ENCODE measurements around the gene SLC35F6.
"Not testable (repeated sequence)": the region's sequence is repeated elsewhere in the genome, so short reads cannot be mapped to it uniquely, and the experiment has no call there.

Gene SLC35F6

DNA sequence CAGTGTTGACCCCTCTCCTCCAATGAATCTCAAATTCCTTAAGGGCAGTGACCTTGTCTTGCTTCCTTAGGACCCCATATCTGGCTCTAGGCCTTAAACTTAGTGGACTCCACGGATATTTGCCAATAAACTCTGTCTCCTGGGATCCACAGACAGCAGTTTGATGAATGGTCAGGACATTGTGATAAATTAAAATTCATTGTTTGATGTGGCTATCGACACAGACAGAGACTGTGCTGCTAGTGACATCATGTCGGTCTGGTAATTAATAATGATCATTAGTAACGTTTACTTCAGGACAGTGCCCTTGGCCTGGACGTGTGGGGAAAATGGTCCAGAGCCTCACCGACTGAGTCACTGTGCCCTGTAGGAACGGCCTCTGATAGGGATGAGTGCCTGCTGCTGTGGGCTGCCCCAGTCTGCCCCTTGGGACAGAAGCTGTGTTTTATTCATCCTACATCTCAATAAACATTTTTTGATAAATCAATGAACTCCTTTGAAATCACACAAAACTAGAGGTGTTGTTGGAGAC, 5.2 kb upstream of the SLC35F6 start:
- DNase-seq, result no peak

DNA sequence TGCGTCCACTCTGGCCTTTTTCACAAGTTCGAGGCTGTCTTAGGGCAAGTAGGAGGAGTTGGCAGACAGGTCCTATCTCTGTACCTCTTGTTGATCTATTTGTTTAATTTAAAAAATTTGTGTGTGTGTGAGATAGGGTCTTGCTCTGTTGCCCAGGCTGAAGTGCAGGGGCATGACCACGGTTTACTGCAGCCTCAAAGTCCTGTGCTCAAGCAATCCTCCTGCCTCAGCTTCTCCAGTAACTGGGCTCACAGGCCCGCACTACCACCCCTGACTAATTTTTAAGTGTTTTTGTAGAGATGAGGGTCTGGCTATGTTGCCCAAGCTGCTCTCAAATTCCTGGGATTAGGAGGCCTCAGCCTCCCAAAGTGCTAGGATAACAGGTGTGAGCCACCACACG, 4.2 kb upstream of the SLC35F6 start:
- no peak for DNase-seq

DNA sequence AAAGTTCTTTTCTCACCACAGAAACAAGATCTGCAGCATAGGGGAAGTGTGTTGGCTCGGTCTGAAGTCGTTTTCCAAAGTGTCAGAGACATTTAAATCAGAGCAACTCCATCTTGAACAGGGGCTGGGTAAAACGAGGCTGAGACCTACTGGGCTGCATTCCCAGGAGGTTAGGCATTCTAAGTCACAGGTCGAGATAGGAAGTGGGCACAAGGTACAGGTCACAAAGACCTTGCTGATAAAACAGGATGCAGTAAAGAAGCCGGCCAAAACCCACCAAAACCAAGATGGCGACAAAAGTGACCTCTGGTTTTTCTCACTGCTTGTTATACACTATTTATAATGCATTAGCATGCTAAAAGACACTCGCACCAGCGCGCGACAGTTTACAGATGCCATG, 3.1 kb upstream of the SLC35F6 start:
- not testable (repeated sequence) for DNase-seq

DNA sequence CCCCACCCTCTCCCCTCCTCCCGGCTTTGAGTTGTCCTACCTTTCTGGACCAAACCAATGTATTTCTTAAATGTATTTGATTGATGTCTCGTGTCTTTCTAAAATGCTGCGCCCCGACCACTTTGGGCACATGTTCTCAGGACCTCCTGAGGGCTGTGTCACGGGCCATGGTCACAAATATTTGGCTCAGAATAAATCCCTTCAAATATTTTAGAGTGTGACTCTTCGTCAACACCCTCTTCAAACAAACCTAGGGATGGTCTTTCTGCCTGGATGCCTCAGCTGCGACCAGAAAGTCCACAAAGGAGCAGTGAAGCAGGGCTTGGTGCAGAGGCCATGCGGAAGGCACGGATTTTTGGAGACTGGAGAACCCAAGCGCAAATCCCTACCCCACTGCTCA, 1.1 kb upstream of the SLC35F6 start:
- no peak for DNase-seq

DNA sequence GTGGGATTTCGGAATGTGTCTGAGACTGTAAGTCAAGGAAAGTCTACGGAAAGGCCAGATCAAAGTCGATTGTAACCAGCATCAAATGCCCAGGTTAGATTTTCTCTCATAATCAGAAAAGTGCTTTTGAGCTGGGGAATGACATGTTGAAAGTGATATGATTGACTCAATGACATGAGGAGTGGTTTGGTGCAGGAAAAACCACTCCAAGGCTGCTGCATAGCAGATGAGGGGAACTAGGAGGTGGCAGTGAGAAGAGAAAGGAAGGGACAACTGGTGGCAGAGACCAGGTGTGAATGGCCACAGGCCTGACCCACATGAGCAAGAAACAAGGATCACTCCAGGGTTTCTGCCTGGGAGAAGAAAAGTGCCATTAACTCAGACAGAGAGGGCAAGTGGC, 822 bp downstream of the SLC35F6 start:
- no peak for DNase-seq

DNA sequence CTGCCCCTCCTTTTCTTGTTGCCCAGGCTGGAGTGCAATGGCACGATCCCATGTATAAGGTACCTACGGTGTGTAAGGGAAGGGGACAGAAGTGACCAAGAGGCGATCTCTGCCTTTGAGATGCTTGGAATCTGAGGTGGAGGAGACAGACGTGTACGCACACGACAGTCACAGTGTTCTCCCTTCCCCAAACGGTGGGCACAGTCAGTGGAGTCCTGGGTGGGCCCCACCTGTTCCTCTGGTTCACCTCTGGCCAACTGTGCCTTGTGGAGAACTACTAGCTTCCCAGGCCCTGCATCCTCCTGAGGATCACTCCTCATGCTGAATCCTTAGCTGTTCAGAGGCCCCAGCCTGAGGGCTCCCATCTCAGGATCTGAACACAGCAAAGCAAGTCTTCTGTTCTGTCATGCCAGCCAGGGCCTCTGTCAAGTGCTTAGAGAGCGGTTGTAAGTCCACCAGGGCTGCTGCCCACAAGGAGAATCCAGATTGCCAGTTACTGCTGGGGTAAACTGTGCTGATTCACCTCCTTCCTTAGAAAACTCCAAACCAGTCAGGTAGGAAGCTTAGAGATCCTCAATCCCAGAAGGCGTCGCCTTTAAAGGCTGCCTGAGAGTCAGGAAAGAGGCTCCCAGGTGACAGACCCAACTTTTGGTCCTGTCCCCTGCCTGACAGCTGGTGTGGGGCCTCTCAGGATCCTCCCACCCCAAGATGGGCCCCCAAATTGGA, 1.6 kb downstream of the SLC35F6 start:
- DNase-seq, result no peak

DNA sequence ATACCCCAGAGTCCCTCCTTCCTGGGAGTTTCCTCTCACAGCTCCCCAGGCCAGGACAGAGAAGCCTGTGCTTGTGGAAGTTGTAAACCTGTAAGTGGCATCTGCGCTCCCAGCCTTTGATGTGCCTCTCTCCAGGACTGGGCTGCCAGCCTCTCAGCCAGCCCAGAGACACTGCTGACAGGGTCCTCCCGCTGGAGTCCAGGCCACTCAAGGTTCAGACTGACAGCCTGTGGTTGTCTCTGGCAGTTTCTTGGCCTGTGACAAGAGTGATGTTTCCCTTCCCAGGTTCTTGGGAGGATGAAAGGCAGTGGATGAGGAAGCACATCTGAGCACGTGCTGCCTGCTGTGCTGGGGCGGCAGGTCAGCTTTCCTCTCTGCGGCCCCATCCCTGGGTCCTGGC, 3.0 kb downstream of the SLC35F6 start:
- DNase-seq, result no peak

DNA sequence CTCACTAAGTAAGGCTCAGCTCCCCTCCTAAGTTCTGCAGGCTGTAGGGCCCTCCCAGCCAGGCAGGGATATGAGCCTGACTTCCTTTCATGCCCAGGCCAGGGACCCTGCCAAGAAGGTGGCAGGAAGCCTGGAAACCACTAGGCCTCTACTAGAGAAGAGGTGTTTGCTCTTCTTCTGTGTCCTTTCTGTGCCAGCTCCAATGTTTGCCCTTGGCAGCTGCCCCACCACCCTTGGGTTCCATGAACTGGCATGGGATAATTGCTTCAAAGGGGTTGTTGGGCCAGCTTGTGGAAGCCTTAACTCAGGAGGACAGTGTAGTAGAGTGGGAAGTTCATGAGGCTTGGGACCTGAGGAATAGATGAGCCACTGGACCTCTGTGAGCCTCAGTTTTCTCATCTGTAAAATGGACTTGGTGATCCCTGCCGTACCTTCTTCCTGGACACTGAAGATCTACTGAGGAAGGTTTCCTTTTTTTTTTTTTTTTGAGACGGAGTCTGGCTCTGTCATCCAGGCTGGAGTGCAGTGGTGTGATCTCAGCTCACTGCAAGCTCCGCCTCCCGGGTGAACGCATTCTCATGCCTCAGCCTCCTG, 3.9 kb downstream of the SLC35F6 start:
- DNase-seq, result no peak

DNA sequence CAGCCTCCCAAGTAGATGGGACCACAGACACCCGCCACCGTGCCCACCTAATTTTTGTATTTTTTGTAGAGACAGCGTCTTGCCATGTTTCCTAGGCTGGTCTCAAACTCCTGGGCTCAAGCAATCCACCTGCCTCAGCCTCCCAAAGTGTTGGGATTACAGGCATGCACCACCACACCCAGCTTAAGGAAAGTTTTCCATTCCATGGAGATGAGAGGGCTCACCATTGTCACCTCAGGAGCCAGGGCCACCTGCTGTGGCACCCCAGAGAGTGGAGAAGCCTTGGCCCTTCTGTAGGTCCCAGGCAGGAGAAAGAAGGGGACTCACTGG, 4.6 kb downstream of the SLC35F6 start:
- DNase-seq, result no peak

DNA sequence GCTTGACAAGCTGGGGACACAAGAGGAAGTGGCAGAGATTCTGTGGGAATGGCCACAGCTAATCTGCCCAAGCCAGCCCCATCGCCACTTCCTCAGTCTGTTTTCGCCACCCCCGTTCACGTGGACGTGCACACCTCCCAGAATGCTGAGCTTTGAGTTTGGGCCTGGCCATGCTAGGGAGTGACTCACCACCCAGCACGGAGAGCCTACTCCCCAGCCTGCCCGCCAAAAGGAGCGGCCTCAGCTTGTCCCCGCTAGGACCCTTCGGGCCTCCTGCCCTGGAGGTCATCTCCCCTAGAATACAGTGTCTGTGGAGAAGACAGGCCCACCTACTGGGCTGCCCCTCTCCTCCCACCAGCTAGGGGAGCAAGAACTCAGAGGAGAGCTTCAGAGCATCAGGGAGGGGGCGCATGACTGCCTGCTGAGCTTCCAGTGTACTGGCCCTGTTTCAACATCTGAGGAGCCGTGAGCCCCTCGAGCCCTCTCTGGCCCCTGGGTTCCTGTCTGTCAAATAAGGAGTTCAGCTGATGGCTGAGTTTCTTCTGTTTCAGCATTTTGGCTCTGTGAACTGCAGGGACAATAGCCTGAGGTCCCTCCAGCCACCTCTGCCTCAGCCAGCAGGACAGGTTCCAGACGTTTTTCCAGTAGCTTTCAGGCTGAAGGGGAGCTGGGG, 5.1 kb downstream of the SLC35F6 start:
- DNase-seq, result peak; percentile 95

DNA sequence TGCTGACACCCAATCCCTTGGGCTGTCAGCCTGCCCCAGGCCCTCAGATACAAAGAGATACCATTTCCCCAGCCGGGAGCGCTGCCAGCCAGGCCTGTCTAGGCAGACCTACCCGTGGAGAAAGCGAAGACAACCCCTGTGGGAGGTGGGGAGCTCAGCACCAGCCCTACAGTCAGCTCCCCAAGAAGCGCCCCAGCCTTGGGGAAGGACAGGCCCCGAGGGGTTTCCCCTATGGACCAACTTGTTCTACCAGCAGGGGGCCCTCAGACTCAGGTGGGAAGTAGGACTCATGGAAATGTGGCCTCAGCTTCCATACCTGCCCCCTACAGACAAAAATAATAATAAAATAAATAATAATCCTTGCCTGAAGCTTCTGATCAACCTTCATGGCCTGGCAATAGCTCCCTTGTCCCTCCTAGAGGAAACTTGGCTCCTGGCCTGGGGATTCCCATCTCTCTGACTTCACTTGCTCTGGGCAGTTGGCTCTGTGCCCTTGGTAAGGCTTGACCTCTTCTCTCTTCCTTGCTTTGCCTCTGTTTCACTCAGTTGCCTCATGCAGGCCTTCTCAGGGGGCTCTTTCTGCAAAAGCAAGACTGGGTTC, 7.0 kb downstream of the SLC35F6 start:
- DNase-seq, result peak; percentile 70

DNA sequence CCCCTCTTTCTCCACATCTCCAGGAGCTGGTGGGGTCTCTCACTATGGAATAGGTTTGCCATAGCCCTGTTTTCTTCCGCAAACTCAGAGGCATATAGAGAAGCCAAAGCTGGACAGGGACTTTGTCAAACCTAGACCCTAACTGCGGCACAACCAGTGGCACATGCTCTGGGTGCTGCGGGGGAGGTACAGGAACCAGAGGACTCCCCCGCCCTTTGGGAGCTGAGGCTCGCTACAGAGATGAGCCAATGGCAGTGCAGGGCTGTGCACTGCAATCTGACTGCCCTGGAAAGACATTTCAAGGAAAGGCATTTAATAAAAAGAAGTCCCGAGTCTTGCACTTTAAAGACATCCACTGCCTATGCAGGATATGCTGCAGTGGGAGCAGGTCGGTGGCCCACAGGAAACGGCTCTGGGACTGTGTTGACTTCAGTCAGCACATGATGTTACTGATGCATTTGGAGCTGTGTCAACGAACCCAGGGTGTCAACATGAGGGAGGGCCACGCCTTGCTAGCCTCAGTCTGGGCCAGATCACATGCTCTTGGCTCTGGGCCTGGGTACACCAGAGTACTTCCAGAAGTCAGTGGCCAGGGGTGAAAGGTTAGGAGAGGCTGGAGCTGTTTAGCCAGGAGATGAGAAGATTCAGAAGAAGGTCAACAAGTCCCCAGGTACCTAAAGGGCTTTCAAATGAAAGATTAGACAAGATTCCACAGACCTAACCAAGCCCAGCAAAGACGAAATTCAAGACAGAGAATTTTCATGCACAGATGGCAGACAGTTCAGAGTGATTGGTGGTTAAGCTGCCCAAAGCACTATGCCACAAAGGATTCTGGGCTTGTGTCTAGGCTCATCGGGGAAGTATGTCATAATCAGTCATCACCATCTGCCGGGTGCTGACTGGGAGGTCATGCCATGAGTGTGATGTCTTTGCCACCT, 8.2 kb downstream of the SLC35F6 start:
- DNase-seq, result peak; percentile 90

DNA sequence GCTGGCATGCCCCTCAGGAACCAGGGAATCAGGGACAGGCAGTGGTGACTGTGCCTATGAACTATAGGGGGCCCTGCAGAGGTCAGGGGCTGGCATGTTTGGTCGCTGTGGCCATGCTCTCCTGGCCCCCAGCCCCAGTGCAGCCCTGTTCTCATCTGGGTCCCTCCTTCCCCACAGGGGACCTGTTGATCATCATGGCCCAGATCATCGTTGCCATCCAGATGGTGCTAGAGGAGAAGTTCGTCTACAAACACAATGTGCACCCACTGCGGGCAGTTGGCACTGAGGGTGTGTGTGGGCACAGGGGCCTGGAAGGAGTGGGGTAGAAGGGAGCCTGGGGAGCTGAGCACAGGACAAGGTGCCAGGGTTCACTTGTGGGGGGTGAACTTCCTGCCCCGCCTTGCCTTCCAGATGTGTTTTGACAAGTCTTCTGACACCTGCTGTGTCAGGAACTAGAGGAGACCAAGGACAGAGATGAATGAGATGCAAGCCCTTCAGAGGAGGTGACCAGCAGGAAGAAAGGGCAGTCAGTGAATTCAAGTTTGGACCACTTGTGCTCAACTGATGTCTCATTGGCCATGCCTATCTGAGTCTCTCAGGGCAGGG, 12.2 kb downstream of the SLC35F6 start:
- DNase-seq, result no peak

DNA sequence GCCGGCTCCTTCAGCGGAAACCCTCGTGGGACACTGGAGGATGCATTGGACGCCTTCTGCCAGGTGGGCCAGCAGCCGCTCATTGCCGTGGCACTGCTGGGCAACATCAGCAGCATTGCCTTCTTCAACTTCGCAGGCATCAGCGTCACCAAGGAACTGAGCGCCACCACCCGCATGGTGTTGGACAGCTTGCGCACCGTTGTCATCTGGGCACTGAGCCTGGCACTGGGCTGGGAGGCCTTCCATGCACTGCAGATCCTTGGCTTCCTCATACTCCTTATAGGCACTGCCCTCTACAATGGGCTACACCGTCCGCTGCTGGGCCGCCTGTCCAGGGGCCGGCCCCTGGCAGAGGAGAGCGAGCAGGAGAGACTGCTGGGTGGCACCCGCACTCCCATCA, 14.0 kb downstream of the SLC35F6 start:
- no peak for DNase-seq

DNA sequence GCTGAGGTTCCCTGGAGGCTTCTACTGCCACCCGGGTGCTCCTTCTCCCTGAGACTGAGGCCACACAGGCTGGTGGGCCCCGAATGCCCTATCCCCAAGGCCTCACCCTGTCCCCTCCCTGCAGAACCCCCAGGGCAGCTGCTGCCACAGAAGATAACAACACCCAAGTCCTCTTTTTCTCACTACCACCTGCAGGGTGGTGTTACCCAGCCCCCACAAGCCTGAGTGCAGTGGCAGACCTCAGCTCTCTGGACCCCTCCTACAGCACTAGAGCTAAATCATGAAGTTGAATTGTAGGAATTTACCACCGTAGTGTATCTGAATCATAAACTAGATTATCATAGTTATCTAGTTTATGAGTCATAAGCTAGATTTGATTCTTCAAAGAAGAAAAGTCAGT, 14.4 kb downstream of the SLC35F6 start:
- peak; percentile 37 for DNase-seq

DNA sequence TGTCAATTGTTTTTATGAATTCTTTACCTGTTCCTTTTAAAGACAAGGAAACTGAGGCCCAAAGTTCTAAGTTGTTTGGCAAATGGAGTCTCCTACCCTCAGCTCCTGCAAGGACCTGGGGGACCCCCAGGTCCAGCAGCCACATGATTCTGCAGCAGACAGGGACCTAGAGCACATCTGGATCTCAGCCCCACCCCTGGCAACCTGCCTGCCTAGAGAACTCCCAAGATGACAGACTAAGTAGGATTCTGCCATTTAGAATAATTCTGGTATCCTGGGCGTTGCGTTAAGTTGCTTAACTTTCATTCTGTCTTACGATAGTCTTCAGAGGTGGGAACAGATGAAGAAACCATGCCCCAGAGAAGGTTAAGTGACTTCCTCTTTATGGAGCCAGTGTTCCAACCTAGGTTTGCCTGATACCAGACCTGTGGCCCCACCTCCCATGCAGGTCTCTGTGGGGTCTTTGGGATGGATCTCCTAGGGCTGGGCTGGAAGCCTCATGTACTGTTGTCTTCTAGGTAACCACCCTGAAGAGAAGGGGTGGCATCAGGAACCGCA, 16.2 kb downstream of the SLC35F6 start:
- DNase-seq, result no peak

DNA sequence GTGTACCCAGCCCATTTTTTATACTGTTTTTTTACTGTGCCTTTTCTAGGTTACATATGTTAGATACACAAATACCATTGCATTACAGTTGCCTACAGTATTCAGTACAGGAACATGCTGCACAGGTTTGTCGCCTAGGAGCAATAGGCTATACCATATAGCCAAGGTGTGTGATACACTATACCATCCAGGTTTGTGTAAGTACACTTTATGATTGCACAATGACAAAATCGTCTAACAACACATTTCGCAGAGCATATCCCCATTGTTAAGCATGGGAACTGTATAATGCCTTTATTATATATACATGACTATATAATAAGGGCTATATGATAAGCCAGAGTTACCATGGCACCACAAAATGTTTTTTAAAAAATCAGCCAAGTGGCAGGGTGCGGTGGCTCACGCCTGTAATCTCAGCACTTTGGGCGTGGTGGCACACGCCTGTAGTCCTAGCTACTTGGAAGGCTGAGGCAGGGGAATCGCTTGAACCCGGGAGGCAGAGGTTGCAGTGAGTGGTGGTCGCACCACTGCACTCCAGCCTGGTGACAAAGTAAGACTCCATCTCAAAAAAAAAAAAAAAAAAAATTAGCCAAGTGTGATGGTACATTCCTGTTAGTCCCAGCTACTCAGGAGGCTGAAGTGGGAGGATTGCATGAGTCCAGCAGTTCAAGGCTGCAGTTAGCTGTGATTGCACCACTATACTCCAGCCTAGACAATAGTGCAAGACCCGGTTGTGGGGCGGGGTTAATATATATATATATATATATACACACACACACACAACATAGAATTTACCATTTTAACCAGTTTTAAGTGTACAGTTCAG, 19.0 kb downstream of the SLC35F6 start:
- peak; percentile 55 for DNase-seq

DNA sequence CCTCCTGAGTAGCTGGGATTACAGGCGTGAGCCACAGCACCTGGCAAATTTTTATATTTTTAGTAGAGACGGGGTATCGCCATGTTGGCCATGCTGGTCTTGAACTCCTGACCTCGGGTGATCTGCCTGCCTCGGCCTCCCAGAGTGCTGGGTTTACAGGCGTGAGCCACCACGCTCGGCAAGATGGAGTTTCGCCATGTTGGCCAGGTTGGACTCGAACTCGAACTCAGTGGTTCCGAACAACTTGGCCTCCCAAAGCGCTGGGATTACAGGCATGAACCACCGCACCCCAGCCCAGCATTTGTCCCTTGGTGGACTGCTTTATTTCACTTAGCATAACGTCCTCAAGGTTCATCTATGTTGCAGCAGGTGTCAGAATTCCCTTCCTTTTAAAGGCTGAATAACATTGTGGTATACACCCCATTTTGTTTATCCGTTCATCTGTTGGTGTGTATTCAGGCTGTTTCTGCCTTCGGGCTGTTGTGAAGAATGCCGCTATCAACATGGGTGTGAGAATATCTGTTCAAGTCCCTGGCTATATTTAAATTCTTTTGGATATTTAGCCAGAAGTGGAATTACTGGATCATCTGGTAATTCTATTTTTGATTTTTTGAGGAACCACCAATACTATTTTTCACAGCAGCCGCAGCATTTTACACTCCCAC, 20.6 kb downstream of the SLC35F6 start:
- no peak for DNase-seq

DNA sequence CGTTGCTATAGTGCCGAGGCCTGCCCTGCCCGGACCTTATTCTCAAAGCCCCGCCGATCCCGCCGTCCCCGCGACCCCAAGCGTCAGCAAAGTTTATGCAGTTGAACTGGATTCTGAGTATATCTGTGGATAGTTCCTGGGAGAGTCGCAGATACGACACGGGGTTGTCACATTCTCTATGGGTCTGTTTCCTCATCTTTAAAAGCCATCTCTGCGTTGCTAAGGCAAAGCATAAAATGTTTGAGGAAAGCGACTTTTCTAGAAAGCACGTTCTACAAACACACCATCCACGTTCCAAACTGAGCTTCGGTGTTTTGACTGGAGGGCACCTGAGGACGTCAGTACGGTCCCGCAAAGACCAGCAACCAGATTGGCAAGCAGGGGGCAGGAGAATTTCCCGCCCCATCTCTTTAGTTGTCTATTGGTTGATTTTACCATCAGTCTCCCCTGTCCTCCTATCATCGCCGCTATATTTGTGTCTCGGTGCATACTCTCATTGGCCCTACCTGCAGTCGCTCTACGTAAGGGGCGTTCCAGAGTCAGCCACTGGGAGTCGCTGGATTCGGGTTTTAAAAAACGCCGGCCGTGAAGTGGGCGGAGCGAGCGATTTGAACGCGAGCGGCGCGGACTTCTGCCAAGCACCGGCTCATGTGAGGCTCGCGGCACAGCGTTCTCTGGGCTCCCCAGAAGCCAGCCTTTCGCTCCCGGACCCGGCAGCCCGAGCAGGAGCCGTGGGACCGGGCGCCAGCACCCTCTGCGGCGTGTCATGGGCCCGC, 21.5 kb downstream of the SLC35F6 start, which contains the start of gene CENPA:
CENPA (plus strand) TSS at position 626 of the 776 bp plus-strand sequence; CDS start at position 767, 141 bp downstream.
- DNase-seq, result peak; percentile 100

Data from hematopoietic multipotent progenitor cell treated with erythropoietin and hydrocortisone succinate and interleukin-3 and kit ligand, for 8 days (in vitro differentiated cells).